ENCODE data around the gene CPNE1.

DNA sequence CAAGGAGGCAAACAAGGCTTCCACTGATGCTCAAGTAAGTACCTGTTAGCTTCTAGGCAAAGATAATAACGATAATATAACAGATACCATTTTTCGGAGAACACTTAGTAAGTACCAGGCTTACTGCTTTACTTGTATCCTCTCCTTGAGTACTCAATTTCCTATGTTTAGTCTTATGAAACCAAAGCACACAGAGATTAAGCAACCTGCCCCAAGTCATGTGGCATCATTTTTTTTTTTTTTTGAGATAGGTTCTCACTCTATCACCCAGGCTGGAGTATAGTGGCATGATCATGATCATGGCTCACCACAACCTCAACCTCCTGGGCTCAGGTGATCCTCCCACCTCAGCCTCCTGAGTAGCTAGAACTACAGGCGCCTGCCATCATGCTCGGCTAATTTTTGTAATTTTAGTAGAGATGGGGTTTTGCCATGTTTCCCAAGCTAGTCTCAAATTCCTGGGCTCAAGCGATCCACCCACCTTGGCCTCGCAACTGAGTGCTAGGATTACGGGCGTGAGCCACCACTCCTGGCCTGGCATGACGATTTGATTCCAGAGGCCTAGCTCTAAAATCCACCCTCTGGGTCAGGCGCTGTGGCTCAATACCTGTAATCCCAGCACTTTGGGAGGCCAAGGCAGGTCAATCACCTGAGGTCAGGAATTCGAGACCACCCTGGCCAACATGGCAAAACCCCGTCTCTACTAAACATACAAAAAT, 35.1 kb downstream of the CPNE1 start:
- TF ChIP-seq, protein P1, sequence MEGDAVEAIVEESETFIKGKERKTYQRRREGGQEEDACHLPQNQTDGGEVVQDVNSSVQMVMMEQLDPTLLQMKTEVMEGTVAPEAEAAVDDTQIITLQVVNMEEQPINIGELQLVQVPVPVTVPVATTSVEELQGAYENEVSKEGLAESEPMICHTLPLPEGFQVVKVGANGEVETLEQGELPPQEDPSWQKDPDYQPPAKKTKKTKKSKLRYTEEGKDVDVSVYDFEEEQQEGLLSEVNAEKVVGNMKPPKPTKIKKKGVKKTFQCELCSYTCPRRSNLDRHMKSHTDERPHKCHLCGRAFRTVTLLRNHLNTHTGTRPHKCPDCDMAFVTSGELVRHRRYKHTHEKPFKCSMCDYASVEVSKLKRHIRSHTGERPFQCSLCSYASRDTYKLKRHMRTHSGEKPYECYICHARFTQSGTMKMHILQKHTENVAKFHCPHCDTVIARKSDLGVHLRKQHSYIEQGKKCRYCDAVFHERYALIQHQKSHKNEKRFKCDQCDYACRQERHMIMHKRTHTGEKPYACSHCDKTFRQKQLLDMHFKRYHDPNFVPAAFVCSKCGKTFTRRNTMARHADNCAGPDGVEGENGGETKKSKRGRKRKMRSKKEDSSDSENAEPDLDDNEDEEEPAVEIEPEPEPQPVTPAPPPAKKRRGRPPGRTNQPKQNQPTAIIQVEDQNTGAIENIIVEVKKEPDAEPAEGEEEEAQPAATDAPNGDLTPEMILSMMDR (conservative IDR thresholded peaks at IDR 0.05; ENCODE audit: low read length), result no peak
- TF ChIP-seq EZH2phosphoT487 (IDR thresholded peaks at IDR 0.05; ENCODE audit: borderline replicate concordance), result no peak
